ENCODE results near the gene CHRNA4.

GRCh38 chr20:63319164-63320040 is 41.7 kb downstream of the CHRNA4 start:
- TF ChIP-seq CTCF (IDR thresholded peaks at IDR 0.05; ENCODE audit: borderline replicate concordance, extremely low read depth, low read length, poor library complexity, severe bottlenecking), result no peak
- TF ChIP-seq EZH2 (IDR thresholded peaks at IDR 0.05; ENCODE audit: borderline replicate concordance, low read depth, low read length, severe bottlenecking), result no peak
